ENCODE results near the gene MAGEB1. TPM values are rescaled to one million over a fixed set of nuclear protein-coding genes. Genes with fewer than 3 reads are reported as not detected.

MAGEB1 gene
- total RNA-seq, 1 donor from 2014 or later: not detected

- intact Hi-C loops (cut with DNase I): no loop called here
- Histone ChIP-seq H3K27me3 (no peaks in the 10 kb centered on the region), H3K4me3 (no peak overlapping the region), H3K27ac (no peak overlapping the region), H3K4me1 (no peaks in the 10 kb centered on the region), H3K36me3 (no peaks in the 10 kb centered on the region), H3K9me3 (no peaks in the 10 kb centered on the region)
- DNase-seq (ENCODE audit: low spot score in 2 of 2): no peak
- TF ChIP-seq CTCF (IDR thresholded peaks at IDR 0.05): no peak
Observed at GRCh38 chrX:30248854-30249253, 1.9 kb downstream of the MAGEB1 start.

- DNase-seq (ENCODE audit: low spot score in 2 of 2): no peak
- TF ChIP-seq CTCF (IDR thresholded peaks at IDR 0.05): no peak
- no peak overlapping the region for H3K4me3 ChIP-seq
- no peak overlapping the region for H3K27ac ChIP-seq
- H3K36me3 ChIP-seq: no peaks in the 10 kb centered on the region
- no peaks in the 10 kb centered on the region for H3K27me3 ChIP-seq
- no peaks in the 10 kb centered on the region for H3K9me3 ChIP-seq
- intact Hi-C loops (cut with DNase I): no loop called here
- H3K4me1 ChIP-seq: no peaks in the 10 kb centered on the region
Observed at GRCh38 chrX:30253257-30253656, 6.3 kb downstream of the MAGEB1 start.

GRCh38 chrX:30259927-30260326 lies 13.0 kb downstream of the MAGEB1 start:
- no peak overlapping the region for H3K27ac ChIP-seq
- H3K4me3 ChIP-seq: no peak overlapping the region
- no peaks in the 10 kb centered on the region for H3K9me3 ChIP-seq
- intact Hi-C loops (cut with DNase I): no loop called here
- no peak for DNase-seq (ENCODE audit: low spot score in 2 of 2)
- TF ChIP-seq CTCF (IDR thresholded peaks at IDR 0.05): no peak
- H3K36me3 ChIP-seq: no peaks in the 10 kb centered on the region
- H3K27me3 ChIP-seq: no peaks in the 10 kb centered on the region
- no peaks in the 10 kb centered on the region for H3K4me1 ChIP-seq

GRCh38 chrX:30261012-30261411 lies 14.1 kb downstream of the MAGEB1 start:
- H3K4me1 ChIP-seq: no peaks in the 10 kb centered on the region
- H3K27me3 ChIP-seq: no peaks in the 10 kb centered on the region
- H3K36me3 ChIP-seq: no peaks in the 10 kb centered on the region
- no peak for DNase-seq (ENCODE audit: low spot score in 2 of 2)
- H3K4me3 ChIP-seq: no peak overlapping the region
- intact Hi-C loops (cut with DNase I): no loop called here
- no peaks in the 10 kb centered on the region for H3K9me3 ChIP-seq
- H3K27ac ChIP-seq: no peak overlapping the region
- TF ChIP-seq CTCF (IDR thresholded peaks at IDR 0.05): no peak

- intact Hi-C loops (cut with DNase I): no loop called here
- Histone ChIP-seq H3K36me3 (no peaks in the 10 kb centered on the region), H3K4me3 (no peak overlapping the region), H3K27ac (no peak overlapping the region), H3K9me3 (no peaks in the 10 kb centered on the region), H3K4me1 (no peaks in the 10 kb centered on the region), H3K27me3 (no peaks in the 10 kb centered on the region)
- DNase-seq (ENCODE audit: low spot score in 2 of 2): no peak
- TF ChIP-seq CTCF (IDR thresholded peaks at IDR 0.05): no peak
Observed at GRCh38 chrX:30262763-30263162, 15.8 kb downstream of the MAGEB1 start.

- H3K9me3 ChIP-seq: no peaks in the 10 kb centered on the region
- no peaks in the 10 kb centered on the region for H3K4me1 ChIP-seq
- H3K4me3 ChIP-seq: no peak overlapping the region
- H3K27me3 ChIP-seq: no peaks in the 10 kb centered on the region
- no peak for DNase-seq (ENCODE audit: low spot score in 2 of 2)
- intact Hi-C loops (cut with DNase I): no loop called here
- no peak for TF ChIP-seq CTCF (IDR thresholded peaks at IDR 0.05)
- H3K36me3 ChIP-seq: no peaks in the 10 kb centered on the region
- no peak overlapping the region for H3K27ac ChIP-seq
Observed at GRCh38 chrX:30270639-30271038, 23.7 kb downstream of the MAGEB1 start.
